ENCODE data around the gene TASOR. TPM values are rescaled to one million over a fixed set of nuclear protein-coding genes. Genes with fewer than 3 reads are reported as not detected.

The TASOR gene
- polyA plus RNA-seq, 1 experiment, result 14.9 TPM

DNA sequence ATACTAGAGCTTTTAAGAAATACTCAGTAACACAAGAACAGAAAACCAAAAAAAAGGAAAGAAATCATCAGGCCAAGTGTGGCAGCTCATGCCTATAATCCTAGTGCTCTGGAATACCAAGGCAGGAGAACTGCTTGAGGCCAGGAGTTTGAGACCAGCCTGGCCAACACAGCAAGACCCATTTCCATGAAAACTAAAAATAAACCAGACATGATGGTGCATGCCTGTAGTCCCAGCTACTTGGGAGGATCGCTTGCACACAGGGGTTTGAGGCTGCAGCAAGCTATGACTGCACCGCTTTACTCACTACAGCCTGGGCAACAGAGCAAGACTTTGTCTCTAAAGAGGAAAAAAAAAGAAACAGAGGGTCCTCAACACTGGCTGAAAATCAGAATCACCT, 18.2 kb downstream of the TASOR start:
- POLR2A ChIA-PET, result no interaction called here
- H3K36me3 ChIP-seq (ENCODE audit: control insufficient read depth, insufficient read depth, low read length), result peaks cover 9% of the 10 kb centered on the region

GRCh38 chr3:56655709-56656108, 27.4 kb downstream of the TASOR start:
- TF ChIP-seq, protein P1, sequence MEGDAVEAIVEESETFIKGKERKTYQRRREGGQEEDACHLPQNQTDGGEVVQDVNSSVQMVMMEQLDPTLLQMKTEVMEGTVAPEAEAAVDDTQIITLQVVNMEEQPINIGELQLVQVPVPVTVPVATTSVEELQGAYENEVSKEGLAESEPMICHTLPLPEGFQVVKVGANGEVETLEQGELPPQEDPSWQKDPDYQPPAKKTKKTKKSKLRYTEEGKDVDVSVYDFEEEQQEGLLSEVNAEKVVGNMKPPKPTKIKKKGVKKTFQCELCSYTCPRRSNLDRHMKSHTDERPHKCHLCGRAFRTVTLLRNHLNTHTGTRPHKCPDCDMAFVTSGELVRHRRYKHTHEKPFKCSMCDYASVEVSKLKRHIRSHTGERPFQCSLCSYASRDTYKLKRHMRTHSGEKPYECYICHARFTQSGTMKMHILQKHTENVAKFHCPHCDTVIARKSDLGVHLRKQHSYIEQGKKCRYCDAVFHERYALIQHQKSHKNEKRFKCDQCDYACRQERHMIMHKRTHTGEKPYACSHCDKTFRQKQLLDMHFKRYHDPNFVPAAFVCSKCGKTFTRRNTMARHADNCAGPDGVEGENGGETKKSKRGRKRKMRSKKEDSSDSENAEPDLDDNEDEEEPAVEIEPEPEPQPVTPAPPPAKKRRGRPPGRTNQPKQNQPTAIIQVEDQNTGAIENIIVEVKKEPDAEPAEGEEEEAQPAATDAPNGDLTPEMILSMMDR (IDR thresholded peaks at IDR 0.05; ENCODE audit: insufficient read depth, low read depth, low read length), result no peak
- CTCF ChIA-PET, result no interaction called here
- POLR2A ChIA-PET, result no interaction called here
- Histone ChIP-seq H3K27me3 (ENCODE audit: control insufficient read depth, insufficient read depth, low read length) (no peaks in the 10 kb centered on the region), H3K36me3 (ENCODE audit: control insufficient read depth, insufficient read depth, low read length) (peaks cover 9% of the 10 kb centered on the region), H3K4me3 (ENCODE audit: low read depth, low read length) (no peak overlapping the region)
- DNase-seq (ENCODE audit: low read depth), result no peak

More for the DNA sequence above, 18.2 kb downstream of the TASOR start:
- CTCF ChIA-PET, result interaction anchor here (0.7 to 1.0 kb wide), 2 partner anchors 16 to 374 kb away, joined by 3 read pairs; no protein-coding TSS in a partner anchor
- DNase-seq (ENCODE audit: low read depth), result no peak
- no peaks in the 10 kb centered on the region for H3K27me3 ChIP-seq (ENCODE audit: control insufficient read depth, insufficient read depth, low read length)
- TF ChIP-seq, protein P1 (IDR thresholded peaks at IDR 0.05; ENCODE audit: insufficient read depth, low read depth, low read length), result no peak
- H3K4me3 ChIP-seq (ENCODE audit: low read depth, low read length), result no peak overlapping the region

DNA sequence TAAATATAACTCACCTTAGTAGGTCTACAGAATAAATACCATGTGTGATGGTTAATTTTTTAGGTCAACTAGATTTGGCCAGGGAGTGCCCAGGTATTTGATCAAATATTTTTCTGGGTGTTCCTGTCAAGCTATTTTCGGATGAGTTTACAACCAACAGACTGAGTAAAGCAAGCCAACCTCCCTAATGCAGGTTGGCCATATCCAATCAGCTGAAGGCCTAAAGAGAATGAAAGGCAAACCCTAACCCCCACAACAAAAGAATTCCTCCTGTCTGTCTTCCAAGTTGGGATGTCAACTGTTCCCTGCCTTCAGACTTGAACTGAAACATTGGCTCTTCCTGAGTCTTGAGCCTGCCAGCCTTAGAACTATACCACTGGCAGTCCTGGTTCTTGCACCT, 28.6 kb downstream of the TASOR start:
- CTCF ChIA-PET, result no interaction called here
- TF ChIP-seq, protein P1 (IDR thresholded peaks at IDR 0.05; ENCODE audit: insufficient read depth, low read depth, low read length), result no peak
- no peaks in the 10 kb centered on the region for H3K27me3 ChIP-seq (ENCODE audit: control insufficient read depth, insufficient read depth, low read length)
- DNase-seq (ENCODE audit: low read depth), result no peak
- POLR2A ChIA-PET, result no interaction called here
- H3K36me3 ChIP-seq (ENCODE audit: control insufficient read depth, insufficient read depth, low read length), result peaks cover 4% of the 10 kb centered on the region; the same call in 1 of the 2 replicates
- no peak overlapping the region for H3K4me3 ChIP-seq (ENCODE audit: low read depth, low read length)

DNA sequence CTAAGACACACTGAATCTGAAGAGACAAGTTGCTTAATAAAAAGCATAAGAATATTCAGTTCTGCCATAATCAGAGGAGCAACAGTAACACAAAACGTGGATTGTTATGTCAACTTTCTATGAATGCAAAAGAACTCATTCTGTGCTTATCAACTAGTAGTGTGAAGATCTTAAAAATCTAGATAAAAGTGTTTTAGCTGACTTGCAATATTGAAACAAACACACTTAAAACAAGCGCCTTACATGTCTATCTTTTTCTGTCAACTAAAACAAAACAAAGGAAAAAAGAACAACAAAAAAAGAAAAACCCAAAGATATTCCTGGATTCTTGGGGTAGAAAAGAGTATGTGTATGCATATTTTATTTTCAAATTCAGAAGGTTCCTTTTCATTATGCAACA, 37.7 kb downstream of the TASOR start:
- TF ChIP-seq, protein P1 (IDR thresholded peaks at IDR 0.05; ENCODE audit: insufficient read depth, low read depth, low read length), result no peak
- no peak overlapping the region for H3K4me3 ChIP-seq (ENCODE audit: low read depth, low read length)
- POLR2A ChIA-PET, result no interaction called here
- 0 out of 2 replicates have a peak, but pooled peaks cover 5% of the 10 kb centered on the region for H3K36me3 ChIP-seq (ENCODE audit: control insufficient read depth, insufficient read depth, low read length)
- CTCF ChIA-PET, result no interaction called here
- no peaks in the 10 kb centered on the region for H3K27me3 ChIP-seq (ENCODE audit: control insufficient read depth, insufficient read depth, low read length)
- no peak for DNase-seq (ENCODE audit: low read depth)

DNA sequence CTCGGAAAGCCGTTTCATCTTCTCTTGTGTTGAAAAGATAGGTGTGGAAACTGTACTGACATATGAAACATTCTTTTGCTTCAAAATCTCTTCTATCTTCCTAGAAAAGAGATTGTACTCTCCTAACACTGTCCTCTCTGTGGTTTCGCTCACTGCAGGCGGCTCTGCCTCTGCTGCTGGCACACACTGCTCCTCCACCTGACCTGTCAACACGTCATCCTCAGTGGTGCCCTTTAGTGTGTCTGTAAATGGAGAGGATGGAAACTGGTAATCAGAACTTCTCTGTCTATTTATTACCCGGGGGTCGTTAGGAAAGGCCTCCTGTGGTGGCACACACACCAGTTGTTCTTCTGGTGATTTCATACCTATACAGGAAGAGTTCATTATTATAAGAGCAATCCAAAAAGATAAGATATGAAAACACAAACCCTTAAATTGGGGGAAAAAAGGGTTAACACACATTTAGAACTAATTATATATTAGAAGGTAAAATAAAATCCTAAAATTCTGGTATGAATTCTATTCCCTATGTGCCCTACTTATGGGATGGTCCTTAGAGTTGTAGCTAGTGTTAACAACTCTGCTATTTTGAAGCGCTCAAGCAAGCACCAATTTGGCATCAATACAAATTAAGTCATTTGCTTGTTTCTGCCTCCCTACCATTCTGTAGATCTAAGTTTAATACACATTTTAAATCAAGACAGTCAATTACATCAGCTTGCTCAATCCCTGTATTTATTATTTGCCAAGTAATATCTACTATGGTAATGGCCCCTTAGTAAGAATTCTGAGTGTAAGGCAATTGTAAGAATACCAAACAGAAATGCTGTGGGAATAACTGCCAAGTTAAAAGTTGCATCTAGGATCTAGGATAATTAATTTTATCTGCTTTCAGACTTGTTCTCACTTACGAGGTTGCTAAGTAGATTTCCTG, 49.2 kb downstream of the TASOR start:
- no peaks in the 10 kb centered on the region for H3K27me3 ChIP-seq (ENCODE audit: control insufficient read depth, insufficient read depth, low read length)
- no peak for DNase-seq (ENCODE audit: low read depth)
- peaks cover 4% of the 10 kb centered on the region for H3K36me3 ChIP-seq (ENCODE audit: control insufficient read depth, insufficient read depth, low read length)
- TF ChIP-seq, protein P1 (IDR thresholded peaks at IDR 0.05; ENCODE audit: insufficient read depth, low read depth, low read length), result no peak
- no peak overlapping the region for H3K4me3 ChIP-seq (ENCODE audit: low read depth, low read length)
- ChIA-PET CTCF (no interaction called here), POLR2A (no interaction called here)

Other genes starting within 250 kb of the TASOR start
- gene ERC2, start 214.8 kb downstream of the TASOR start, polyA plus RNA-seq (2011; rRNA removed), result 0.07 and 0.40 TPM in 2 replicates
- 4.7 and 8.4 TPM in 2 replicates for gene CCDC66, start 126.1 kb downstream of the TASOR start, polyA plus RNA-seq (2011; rRNA removed)
- gene ARHGEF3, start 118.7 kb upstream of the TASOR start, polyA plus RNA-seq (2011; rRNA removed), result 2.0 and 2.1 TPM in 2 replicates